ENCODE results near the gene LINGO4.
A peak's percentile ranks its signal among the peaks of the same experiment; 100 is the strongest.
"Not testable (repeated sequence)": the region's sequence is repeated elsewhere in the genome, so short reads cannot be mapped to it uniquely, and the experiment has no call there.

Gene LINGO4

GRCh38 chr1:151780736-151781135 lies 24.5 kb downstream of the LINGO4 start:
- not testable (repeated sequence) for DNase-seq

GRCh38 chr1:151779852-151780251 lies 25.4 kb downstream of the LINGO4 start:
- no peak for DNase-seq

GRCh38 chr1:151777317-151777716 lies 27.9 kb downstream of the LINGO4 start:
- no peak for DNase-seq

- no peak for DNase-seq
Measured at GRCh38 chr1:151776665-151777062, 28.6 kb downstream of the LINGO4 start.

- no peak for DNase-seq
Measured at GRCh38 chr1:151775894-151776664, 29.1 kb downstream of the LINGO4 start.

- no peak for DNase-seq
Measured at GRCh38 chr1:151774256-151774922, 30.8 kb downstream of the LINGO4 start.

- no peak for DNase-seq
Measured at GRCh38 chr1:151773702-151774101, 31.5 kb downstream of the LINGO4 start.

- not testable (repeated sequence) for DNase-seq
Measured at GRCh38 chr1:151769270-151769669, 35.9 kb downstream of the LINGO4 start.

- not testable (repeated sequence) for DNase-seq
Measured at GRCh38 chr1:151768351-151769066, 36.7 kb downstream of the LINGO4 start.

GRCh38 chr1:151763990-151764389 lies 41.2 kb downstream of the LINGO4 start:
- DNase-seq: no peak

- DNase-seq: peak; percentile 61 to 75
Measured at GRCh38 chr1:151762941-151763921, 42.0 kb downstream of the LINGO4 start, which contains the start of gene MRPL9. Gene MRPL9 (minus strand): TSS chr1:151763496. CDS start chr1:151763479, 17 bp downstream.

- no peak for DNase-seq
Measured at GRCh38 chr1:151760597-151761385, 44.4 kb downstream of the LINGO4 start.

GRCh38 chr1:151759241-151759640 lies 46.0 kb downstream of the LINGO4 start:
- no peak for DNase-seq

GRCh38 chr1:151756291-151756690 lies 48.9 kb downstream of the LINGO4 start:
- DNase-seq: no peak

Measured in hippocampal formation (tissue), 2 donors.